GM12891 (cell line): ENCODE data around the gene PIK3C3.
A peak's percentile ranks its signal among the peaks of the same experiment; 100 is the strongest.

Source experiments
- PAX5 ChIP-seq: IDR thresholded peaks from 2 replicates; pipeline ENCODE4 v1.6.1; 2011; ENCODE audit warnings: low read length, moderate library complexity, mild to moderate bottlenecking; ENCODE audit not compliant: insufficient read depth, severe bottlenecking
- POLR2A ChIP-seq: IDR thresholded peaks from 2 replicates; pipeline ENCODE4 v1.6.1; 2011; ENCODE audit warnings: low read depth, low read length, control low read depth
- POLR2AphosphoS5 ChIP-seq: IDR thresholded peaks from 2 replicates; pipeline ENCODE4 v1.6.1; 2011; ENCODE audit warnings: low read depth, low read length, control low read depth
- POU2F2 ChIP-seq: IDR thresholded peaks from 2 replicates; pipeline ENCODE4 v1.6.1; 2011; ENCODE audit warnings: low read depth, mild to moderate bottlenecking, control low read depth, low read length, moderate library complexity
- SPI1 ChIP-seq: IDR thresholded peaks from 2 replicates; pipeline ENCODE4 v1.6.1; 2011; ENCODE audit warnings: low read depth, low read length, control low read depth
- TAF1 ChIP-seq: IDR thresholded peaks from 2 replicates; pipeline ENCODE4 v1.6.1; 2011; ENCODE audit warnings: low read depth, low read length, control low read depth

GRCh38 chr18:41936471-41937134, 18.4 kb upstream of the PIK3C3 start:
- TF ChIP-seq POLR2A (no peak), SPI1 (peak; percentile 34; the same call in 1 of the 2 replicates), POU2F2 (no peak), POLR2AphosphoS5 (no peak), TAF1 (no peak), PAX5 (no peak)
